Spleen (tissue), 11 donors: ENCODE results near the gene NPRL2. TPM values are rescaled to one million over a fixed set of nuclear protein-coding genes. Genes with fewer than 3 reads are reported as not detected.

ENCODE experiments used
- DNase-seq: peaks from one replicate; pipeline ENCODE4 v3.0.0-alpha.2; 2020
- H3K27ac ChIP-seq, 8 donors: fragments of 200-600 bp; sonication (generic) in 7 of 8; 1 replicate in 4 of 8; 2 replicates in 4 of 8; pipeline versions ENCODE4 v1.5.0 to v1.8.0; 2016 to 2021; ENCODE audit warnings: inconsistent platforms in 4 of 8, mild to moderate bottlenecking in 4 of 8, moderate library complexity in 1 of 8
- H3K27me3 ChIP-seq, 7 donors: fragments of 200-600 bp; sonication (generic) in 6 of 7; replicated peaks in 1 of 7; 1 replicate in 4 of 7; 2 replicates in 3 of 7; pipeline versions ENCODE4 v1.5.0 to v1.8.0; 2016 to 2021; ENCODE audit warnings: inconsistent platforms in 3 of 7, mild to moderate bottlenecking in 1 of 7
- H3K36me3 ChIP-seq, 6 donors: fragments of 200-600 bp; sonication (generic) in 5 of 6; 1 replicate in 4 of 6; 2 replicates in 2 of 6; pipeline versions ENCODE4 v1.5.0 to v1.8.0; 2016 to 2021; ENCODE audit warnings: inconsistent platforms in 2 of 6
- H3K4me1 ChIP-seq, 6 donors: fragments of 200-600 bp; sonication (generic) in 5 of 6; 1 replicate in 3 of 6; 2 replicates in 3 of 6; pipeline versions ENCODE4 v1.5.0 to v1.8.0; 2016 to 2021; ENCODE audit warnings: inconsistent platforms in 3 of 6
- H3K4me3 ChIP-seq, 8 donors: fragments of 200-600 bp; sonication (generic) in 7 of 8; 1 replicate in 4 of 8; 2 replicates in 4 of 8; pipeline versions ENCODE4 v1.5.0 to v1.8.0; 2016 to 2021; ENCODE audit warnings: inconsistent platforms in 4 of 8, mild to moderate bottlenecking in 4 of 8, moderate library complexity in 2 of 8
- H3K9me3 ChIP-seq, 8 donors: fragments of 200-600 bp; sonication (generic) in 7 of 8; 1 replicate in 4 of 8; 2 replicates in 4 of 8; pipeline versions ENCODE4 v1.5.0 to v1.8.0; 2016 to 2021; ENCODE audit warnings: inconsistent platforms in 4 of 8
- POLR2A ChIP-seq, 3 donors: fragments of 450-650 bp; IDR thresholded peaks; one replicate each; pipeline ENCODE4 v1.5.1; 2017; ENCODE audit warnings: antibody characterized with exemption in 3 of 3, mild to moderate bottlenecking in 1 of 3
- POLR2AphosphoS5 ChIP-seq, 3 donors: sonication (generic); formaldehyde crosslinking; IDR thresholded peaks; one replicate each; pipeline ENCODE4 v1.5.1; 2017; ENCODE audit warnings: antibody characterized with exemption in 3 of 3
- WGBS, 5 donors: extraction: QIAGEN DNeasy Blood & Tissue Kit in 3 of 5; methylation state at CpG; one replicate each; pipeline versions ENCODE4 v1.1.5 to v1.1.7; 2013 to 2018; 5-methylcytosine and 5-hydroxymethylcytosine counted together
- intact Hi-C: fragments of 100-400 bp; cut with DNase I; formaldehyde crosslinking; loops from one replicate; pipeline ENCODE4 v1.15.0; 2023; ENCODE audit warnings: low total_unique reads
- polyA plus RNA-seq, 3 donors: library from polyadenylated mRNA; stranded (reverse); fragments of 200-250 nt; gene quantifications; one replicate each; pipeline ENCODE4 v1.2.1, GENCODE V29; 2013
- total RNA-seq, 7 donors: library from RNA; depleted of rRNA in 3 of 7; stranded (reverse); fragments of >200 nt in 3 of 7; fragmentation: NEBNext Ultra II Directional in 4 of 7; extraction: Animal tissue kit (Norgen Biotek cat#: 25700) in 4 of 7; gene quantifications; one replicate each; pipeline versions ENCODE4 v1.1.0 to v1.2.1, GENCODE V29; 2016 to 2021
- TF ChIP-seq, protein P1 (sequence below), 11 experiments: fragments of 200-600 bp in 7 of 11; fragments of 450-650 bp in 4 of 11; sonication (generic) in 4 of 11; IDR thresholded peaks in 8 of 11; conservative IDR thresholded peaks in 3 of 11; 1 replicate in 7 of 11; 2 replicates in 4 of 11; pipeline versions ENCODE4 v1.4.0 to v1.8.0; 2016 to 2021; ENCODE audit warnings: antibody characterized with exemption in 11 of 11, inconsistent platforms in 4 of 11, mild to moderate bottlenecking in 1 of 11
- donor health status: healthy with polysubstance abuse.
- donor health status: DM: no; HTN: no; CAD: no; lungs with moderate emphysema.
- donor health status: DM: no; HTN: no; CAD: no.
- donor health status: Bipolar disorder and iron deficiency.
- donor health status: healthy.
- donor health status: DM: no; HTN: no; CAD: no.
- donor health status: DM: yes; HTN: yes; CAD: no.

Gene NPRL2
- total and polyA plus RNA-seq, 10 donors: 17.8 to 31.2 (median 22.9) TPM

DNA sequence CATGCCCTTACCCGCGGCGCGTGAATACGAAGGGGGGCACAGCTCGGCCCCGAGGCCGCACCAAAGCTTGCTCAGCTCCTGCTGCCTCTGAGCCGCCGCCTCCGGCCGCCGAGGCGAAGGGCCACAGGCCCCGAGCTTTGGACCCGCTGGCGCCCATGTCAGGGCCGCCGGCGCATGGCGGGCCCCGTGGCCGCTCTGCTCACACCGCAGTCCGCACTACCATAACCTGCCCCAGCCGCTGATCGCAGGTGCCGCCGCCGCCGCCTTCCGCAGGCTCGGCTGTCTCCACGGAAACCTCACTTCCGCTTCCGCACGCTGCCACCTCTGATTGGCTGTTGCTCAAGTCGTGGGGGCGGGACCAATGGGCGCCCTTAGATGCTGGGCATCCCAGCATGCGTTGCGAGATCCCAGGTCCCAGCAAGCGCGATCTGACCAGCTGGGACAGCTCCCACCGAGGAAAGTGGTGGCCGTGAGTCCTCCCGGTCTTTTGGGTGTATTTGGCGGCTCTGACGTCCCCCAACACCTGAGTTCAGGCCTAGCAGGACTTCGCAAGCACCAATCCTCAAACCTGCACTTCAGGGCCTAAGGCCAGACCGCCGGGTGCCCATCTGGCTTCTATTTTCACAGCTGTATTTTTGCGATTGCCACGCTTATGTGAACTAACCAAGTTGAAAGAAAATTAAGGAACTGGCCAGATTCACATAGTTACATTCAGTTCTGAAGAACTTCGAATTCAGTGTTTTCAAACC is 22.5 kb downstream of the NPRL2 start, which contains the start of gene TUSC2:
TSS of gene TUSC2 (minus strand) at position 281 of the 749 bp plus-strand sequence. CDS start at position 157, 124 bp downstream.
- DNase-seq: peak; percentile 98
- Histone ChIP-seq H3K4me1 (peaks cover 34 to 98% (median 65%) of the 10 kb centered on the region in 6 donors), H3K36me3 (peaks cover 0 to 68% (median 50%) of the 10 kb centered on the region in 6 donors), H3K9me3 (no peaks in the 10 kb centered on the region), H3K4me3 (peak within 1 kb of the TSS; percentile 74 to 100 (median 97)), H3K27ac (peak within 1 kb of the TSS; percentile 74 to 93 (median 86)), H3K27me3 (no peaks in the 10 kb centered on the region)
- intact Hi-C loops: loop anchor here (10.0 kb wide), 1 partner anchor 93 kb away; the partner anchor contains the start of gene GNAI2
- TF ChIP-seq, protein P1, sequence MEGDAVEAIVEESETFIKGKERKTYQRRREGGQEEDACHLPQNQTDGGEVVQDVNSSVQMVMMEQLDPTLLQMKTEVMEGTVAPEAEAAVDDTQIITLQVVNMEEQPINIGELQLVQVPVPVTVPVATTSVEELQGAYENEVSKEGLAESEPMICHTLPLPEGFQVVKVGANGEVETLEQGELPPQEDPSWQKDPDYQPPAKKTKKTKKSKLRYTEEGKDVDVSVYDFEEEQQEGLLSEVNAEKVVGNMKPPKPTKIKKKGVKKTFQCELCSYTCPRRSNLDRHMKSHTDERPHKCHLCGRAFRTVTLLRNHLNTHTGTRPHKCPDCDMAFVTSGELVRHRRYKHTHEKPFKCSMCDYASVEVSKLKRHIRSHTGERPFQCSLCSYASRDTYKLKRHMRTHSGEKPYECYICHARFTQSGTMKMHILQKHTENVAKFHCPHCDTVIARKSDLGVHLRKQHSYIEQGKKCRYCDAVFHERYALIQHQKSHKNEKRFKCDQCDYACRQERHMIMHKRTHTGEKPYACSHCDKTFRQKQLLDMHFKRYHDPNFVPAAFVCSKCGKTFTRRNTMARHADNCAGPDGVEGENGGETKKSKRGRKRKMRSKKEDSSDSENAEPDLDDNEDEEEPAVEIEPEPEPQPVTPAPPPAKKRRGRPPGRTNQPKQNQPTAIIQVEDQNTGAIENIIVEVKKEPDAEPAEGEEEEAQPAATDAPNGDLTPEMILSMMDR (IDR thresholded peaks at IDR 0.05 in 8 of 11, conservative IDR thresholded peaks at IDR 0.05 in 3 of 11): peak in 4 of 11 experiments; percentile 15 to 22 (median 20)
- TF ChIP-seq POLR2AphosphoS5 (IDR thresholded peaks at IDR 0.05) (peak; percentile 94 to 98 (median 96)), POLR2A (IDR thresholded peaks at IDR 0.05) (no peak)
- WGBS, 5 donors: 3 to 8% (median 3%) methylated on average over 12 to 55 of the region's 55 CpGs

DNA sequence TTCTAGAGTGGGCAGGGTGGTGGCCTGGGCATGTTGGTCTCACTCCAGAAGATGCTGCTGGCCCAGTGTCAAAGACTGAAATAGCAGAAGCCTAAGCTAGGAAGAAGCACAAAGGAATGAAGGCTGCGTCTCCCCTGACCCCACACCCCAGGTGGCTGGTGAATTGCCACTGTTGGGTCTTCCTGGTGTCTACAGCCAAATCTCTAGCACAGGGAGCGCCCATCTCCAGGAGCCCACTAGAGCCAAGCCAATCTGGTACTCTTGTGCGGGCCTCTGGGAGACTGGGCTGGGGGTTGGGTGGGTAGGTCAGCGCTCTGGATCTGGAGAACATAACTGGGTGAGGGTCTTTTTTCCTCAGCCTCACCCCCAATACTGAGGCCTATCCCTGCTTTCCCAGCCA is 23.4 kb downstream of the NPRL2 start:
- Histone ChIP-seq H3K36me3 (peaks cover 0 to 58% (median 43%) of the 10 kb centered on the region in 6 donors), H3K9me3 (no peaks in the 10 kb centered on the region), H3K4me1 (peaks cover 36 to 98% (median 67%) of the 10 kb centered on the region in 6 donors), H3K27me3 (no peaks in the 10 kb centered on the region), H3K27ac (peak overlapping the region in 4 of 8 donors; percentile 85 to 93 (median 90)), H3K4me3 (peak overlapping the region; percentile 74 to 100 (median 97))
- DNase-seq: peak; percentile 66
- no peak for TF ChIP-seq POLR2A (IDR thresholded peaks at IDR 0.05)
- TF ChIP-seq POLR2AphosphoS5 (IDR thresholded peaks at IDR 0.05): no peak
- TF ChIP-seq, protein P1 (IDR thresholded peaks at IDR 0.05 in 8 of 11, conservative IDR thresholded peaks at IDR 0.05 in 3 of 11): no peak
- 50 to 88% (median 74%) methylated on average over 2 to 4 of the region's 4 CpGs for WGBS, 5 donors
- intact Hi-C loops: loop anchor here (10.0 kb wide), 1 partner anchor 92 kb away; the partner anchor contains the start of gene GNAI2

DNA sequence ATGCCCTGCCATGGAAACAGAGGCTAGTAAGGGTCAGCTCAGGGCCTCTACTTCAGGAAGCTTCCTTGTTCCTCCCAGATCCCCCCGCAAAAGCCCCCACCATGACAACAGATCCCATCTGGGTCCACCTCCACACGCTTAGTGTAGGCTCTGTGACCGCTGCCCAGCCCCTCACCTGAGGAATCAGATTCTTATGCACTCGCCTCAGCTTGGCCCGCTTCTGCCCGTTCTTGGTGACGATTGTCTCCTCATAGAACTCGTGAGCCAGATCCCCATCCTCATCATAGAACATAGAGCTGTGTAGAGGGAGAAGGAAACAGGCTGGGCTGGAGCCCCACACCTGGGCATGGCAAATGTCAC is 24.4 kb downstream of the NPRL2 start:
- DNase-seq: peak; percentile 71
- TF ChIP-seq POLR2AphosphoS5 (IDR thresholded peaks at IDR 0.05) (no peak), POLR2A (IDR thresholded peaks at IDR 0.05) (no peak)
- TF ChIP-seq, protein P1 (IDR thresholded peaks at IDR 0.05 in 8 of 11, conservative IDR thresholded peaks at IDR 0.05 in 3 of 11): no peak
- 90 to 96% (median 95%) methylated on average over 8 of the region's 8 CpGs for WGBS, 5 donors
- Histone ChIP-seq H3K27me3 (no peaks in the 10 kb centered on the region), H3K9me3 (no peaks in the 10 kb centered on the region), H3K4me1 (peaks cover 37 to 95% (median 72%) of the 10 kb centered on the region in 6 donors), H3K36me3 (peaks cover 0 to 48% (median 34%) of the 10 kb centered on the region in 6 donors), H3K27ac (peak overlapping the region in 5 of 8 donors; percentile 34 to 96 (median 95)), H3K4me3 (no peak overlapping the region)
- intact Hi-C loops: loop anchor here (10.0 kb wide), 1 partner anchor 91 kb away; the partner anchor contains the start of gene GNAI2
